GM19397 (cell line): ENCODE measurements around the gene PARD6G.
"Not testable (repeated sequence)": the region's sequence is repeated elsewhere in the genome, so short reads cannot be mapped to it uniquely, and the experiment has no call there.

Experiments used
- ATAC-seq: cut with Tn5 transposase; IDR thresholded peaks from one replicate; pipeline ENCODE4 v1.9.1; 2021; ENCODE audit warnings: mild to moderate bottlenecking, moderate library complexity; ENCODE audit not compliant: unreplicated experiment

Gene PARD6G, protein sequence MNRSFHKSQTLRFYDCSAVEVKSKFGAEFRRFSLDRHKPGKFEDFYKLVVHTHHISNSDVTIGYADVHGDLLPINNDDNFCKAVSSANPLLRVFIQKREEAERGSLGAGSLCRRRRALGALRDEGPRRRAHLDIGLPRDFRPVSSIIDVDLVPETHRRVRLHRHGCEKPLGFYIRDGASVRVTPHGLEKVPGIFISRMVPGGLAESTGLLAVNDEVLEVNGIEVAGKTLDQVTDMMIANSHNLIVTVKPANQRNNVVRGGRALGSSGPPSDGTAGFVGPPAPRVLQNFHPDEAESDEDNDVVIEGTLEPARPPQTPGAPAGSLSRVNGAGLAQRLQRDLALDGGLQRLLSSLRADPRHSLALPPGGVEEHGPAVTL

DNA sequence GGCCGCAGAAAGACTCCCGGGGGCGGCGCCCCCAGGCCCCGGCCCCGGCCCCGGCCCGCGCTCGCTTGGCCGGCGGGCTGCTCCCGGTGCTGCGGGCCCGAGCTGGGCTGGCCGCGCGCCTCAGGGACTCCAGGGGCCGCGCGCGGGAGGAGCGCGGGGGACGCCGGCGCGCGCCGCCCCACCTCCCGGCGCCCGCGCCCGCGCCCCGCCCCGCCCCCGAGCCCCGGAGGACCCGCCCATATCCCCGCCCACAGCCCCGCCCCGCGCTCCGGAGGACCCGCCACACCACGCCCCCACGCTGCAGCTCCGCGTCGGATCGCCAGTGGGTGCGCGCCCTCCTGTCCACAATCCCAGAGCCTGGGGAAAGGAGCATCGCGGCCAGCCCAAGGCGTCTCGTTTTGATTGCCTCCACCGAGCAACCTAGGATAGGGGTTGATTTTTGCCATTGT lies at the start of gene PARD6G:
Gene PARD6G (minus strand): TSS at position 122 of the 449 bp plus-strand sequence. CDS start 166 bp downstream, outside the sequence.
- peak; percentile 67 for ATAC-seq

DNA sequence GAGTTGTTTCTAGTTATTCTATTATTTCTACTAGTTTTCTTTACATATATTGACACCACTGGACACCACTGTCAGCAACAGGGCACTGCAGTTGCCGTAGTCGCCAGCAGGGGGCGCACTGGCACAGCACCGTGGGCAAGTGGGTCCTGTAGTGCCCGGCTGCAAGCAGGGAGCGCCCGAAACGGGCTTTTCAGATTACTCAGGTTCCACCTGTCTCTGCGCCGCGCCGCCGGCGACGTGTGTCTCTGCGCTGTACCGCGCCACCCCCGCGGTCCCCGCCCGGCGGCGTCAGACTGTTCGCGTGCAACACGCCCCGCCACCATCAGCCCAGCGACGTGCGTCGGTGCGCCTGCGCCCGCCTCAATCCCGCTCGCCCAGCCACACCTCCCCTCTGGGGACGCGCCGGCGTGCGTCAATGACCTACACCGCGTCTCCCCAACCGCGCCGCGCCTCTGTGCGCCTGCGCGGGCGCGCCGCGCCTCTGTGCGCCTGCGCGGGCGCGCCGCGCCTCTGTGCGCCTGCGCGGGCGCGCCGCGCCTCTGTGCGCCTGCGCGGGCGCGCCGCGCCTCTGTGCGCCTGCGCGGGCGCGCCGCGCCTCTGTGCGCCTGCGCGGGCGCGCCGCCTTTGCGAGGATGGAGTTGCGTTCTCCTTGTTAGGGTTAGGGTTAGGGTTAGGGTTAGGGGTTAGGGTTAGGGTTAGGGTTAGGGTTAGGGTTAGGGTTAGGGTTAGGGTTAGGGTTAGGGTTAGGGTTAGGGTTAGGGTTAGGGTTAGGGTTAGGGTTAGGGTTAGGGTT lies 15.1 kb upstream of the PARD6G start:
- not testable (repeated sequence) for ATAC-seq

DNA sequence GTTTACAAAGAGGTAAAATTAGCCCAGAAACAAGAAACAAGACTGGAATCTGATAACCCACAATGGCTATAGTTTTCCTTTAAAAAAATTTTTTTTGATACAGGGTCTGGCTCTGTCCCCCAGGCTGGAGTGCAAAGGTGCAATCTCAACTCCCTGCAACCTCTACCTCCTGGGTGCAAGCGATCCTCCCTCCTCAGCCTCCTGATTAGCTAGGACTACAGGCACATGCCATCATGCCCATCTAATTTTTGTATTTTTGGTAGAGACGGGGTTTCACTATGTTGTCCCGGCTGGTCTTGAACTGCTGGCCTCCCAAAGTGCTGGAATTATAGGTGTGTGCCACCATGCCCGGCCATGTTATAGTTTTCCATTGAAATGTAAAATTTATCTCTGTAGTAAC lies 12.3 kb upstream of the PARD6G start:
- ATAC-seq, result no peak

DNA sequence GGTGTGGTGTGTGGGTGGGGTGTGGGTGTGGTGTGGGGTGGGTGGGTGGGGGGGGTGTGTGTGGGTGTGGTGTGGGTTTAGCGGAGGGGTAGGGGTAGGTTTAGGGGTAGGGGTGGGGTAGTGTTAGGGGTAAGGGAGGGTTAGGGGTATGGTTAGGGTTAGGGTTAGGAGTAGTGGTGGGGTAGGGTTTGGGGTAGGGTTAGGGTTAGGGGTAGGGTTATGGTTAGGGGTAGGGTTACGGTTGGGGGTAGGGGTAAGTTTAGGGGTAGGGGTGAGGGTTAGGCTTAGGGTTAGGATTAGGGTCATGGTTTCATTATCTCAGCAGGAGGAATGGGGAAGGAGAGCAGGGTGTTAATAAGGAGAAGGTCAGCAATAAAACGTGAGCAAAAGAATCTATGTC lies 11.3 kb upstream of the PARD6G start:
- ATAC-seq, result no peak

DNA sequence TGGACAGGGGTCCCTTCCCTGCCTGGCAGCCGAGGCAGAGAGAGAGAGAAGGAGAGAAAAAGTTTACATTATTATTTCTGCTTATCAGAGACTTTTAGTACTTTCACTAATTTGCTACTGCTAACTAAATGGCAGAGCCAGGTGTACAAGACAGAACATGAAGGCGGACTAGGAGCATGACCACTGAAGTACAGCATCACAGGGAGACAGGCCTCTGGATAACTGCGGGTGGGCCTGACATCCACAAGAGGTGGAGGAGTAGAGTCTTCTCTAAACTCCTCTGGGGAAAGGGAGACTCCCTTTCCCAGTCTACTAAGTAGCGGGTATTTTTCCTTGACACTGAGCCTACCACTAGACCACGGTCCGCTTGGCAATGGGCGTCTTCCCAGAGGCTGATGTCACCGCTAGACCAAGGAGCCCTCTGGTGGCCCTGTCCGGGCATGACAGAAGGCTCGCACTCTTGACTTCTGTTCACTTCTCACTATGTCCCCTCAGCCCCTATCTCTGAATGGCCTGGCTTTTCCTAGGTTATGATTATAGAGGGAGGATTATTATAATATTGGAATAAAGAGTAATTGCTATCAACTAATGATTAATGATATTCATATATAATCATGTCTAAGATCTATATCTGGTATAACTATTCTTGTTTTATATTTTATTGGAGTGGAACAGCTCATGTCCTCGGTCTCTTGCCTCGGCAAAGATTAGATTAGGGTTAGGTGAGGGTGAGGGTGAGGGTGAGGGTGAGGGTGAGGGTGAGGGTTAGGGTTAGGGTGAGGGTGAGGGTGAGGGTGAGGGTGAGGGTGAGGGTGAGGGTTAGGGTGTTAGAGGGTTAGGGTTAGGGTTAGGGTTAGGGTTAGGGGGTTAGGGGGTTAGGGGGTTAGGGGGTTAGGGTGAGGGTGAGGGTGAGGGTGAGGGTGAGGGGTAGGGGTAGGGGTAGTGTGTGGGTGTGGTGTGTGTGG lies 10.5 kb upstream of the PARD6G start:
- not testable (repeated sequence) for ATAC-seq

DNA sequence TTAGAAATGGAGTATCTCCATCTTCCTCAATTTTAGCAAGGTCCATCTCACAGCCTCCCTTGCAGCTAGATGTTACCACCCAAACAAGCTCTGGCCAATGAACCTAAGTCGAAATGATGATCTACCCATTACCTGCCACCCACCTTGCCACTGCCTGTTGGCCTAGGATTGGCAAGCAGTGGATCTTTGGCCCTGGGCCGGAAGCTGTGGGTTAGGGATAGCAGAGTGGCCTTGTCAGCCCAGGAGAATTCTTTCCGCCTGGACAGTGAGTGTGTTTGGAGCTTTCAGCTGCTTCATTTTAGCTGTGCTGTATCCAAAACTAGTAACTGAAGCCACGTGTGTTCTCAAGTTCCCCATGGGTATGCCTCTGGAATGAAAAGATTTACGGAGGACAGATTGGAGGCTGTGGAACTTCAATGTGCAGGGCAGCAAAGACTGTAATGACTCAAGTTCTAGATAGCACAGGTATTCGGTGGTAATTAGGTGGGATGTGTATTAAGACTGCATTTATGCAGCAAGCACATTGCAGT lies 7.7 kb upstream of the PARD6G start:
- ATAC-seq, result no peak

DNA sequence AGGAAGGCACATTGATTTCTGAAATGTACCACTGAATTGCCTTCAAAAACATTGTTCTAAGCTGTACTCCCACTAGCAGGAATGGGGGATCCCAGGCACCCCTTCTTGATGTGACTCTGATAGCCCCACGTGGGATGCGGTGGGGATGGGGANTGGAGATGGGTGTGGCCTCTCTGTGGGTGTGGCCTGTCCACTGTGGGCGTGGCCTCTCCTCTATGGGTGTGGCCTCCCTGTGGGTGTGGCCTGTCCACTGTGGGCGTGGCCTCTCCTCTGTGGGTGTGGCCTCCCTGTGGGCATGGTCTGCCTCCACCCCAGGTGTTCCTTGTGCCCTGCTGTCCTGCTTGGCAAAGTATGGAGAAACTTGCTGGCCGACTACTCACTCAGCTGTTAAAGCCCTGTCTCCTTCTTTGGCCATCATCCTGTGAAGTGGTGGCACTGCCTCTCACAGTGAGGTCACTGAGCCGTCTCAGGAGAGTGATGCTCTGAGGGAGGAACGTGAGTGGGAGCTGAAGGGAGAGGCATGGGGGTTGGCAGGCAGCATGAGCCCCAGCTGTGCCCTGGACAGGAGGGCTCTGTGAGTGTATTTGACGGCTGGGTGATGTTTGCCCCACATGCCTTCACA lies 6.7 kb upstream of the PARD6G start:
- no peak for ATAC-seq

DNA sequence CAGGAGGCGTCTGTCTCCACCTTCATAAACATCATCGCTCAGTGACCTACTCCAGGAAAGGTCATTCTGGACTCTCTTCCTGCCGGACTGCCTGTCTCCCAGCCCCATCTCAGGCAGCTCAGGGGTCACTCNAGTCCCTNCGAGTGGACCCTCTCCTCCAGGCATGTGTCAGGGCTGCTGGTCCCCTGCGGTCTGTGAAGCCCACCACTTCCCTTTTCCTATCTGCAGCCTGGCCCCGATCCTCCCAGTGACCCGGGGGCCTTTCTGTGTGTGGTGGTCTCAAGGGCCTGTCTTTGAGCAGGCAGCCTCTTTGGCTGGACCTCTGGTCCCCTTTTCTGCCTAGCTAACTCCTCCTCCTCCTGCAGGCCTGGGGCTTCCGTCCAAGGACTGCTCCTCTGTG lies 5.9 kb upstream of the PARD6G start:
- no peak for ATAC-seq

DNA sequence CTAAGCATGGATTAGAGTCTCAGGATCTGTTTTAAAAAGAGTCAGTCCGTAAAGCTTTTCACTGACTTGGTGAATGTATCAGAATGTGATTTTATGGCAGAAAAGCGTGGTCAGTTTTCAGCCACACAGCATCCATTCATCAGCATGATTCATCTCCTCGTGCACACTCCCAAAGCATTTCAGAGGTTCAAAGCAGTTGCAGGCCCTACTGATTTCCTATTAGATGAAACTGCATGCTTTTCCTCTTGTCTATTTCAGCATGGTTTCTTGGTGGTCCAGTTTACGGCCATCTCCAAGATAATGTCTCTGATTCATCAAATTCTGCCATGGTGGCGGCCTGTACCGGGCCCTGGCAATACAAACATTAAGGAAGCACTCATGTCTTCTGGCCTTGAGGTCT lies 4.8 kb upstream of the PARD6G start:
- no peak for ATAC-seq

DNA sequence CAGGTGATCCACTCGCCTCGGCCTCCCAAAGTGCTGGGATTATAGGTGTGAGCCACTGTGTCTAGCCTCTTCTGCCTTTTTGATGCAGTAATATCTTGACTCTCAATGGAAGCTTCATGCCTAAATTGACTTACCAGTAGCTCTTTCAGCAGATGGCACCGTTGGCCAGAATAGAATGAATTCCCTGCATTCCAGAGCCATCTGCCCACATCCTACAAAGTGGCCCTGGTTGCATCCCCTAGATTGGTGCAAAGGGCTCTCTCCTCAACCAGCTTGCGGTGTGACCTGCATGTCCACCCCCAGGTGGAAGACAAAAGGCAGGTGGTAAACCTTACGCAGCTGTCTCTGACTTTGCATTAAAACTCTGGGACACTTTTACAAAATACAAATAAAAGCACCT lies 4.4 kb upstream of the PARD6G start:
- ATAC-seq, result no peak

DNA sequence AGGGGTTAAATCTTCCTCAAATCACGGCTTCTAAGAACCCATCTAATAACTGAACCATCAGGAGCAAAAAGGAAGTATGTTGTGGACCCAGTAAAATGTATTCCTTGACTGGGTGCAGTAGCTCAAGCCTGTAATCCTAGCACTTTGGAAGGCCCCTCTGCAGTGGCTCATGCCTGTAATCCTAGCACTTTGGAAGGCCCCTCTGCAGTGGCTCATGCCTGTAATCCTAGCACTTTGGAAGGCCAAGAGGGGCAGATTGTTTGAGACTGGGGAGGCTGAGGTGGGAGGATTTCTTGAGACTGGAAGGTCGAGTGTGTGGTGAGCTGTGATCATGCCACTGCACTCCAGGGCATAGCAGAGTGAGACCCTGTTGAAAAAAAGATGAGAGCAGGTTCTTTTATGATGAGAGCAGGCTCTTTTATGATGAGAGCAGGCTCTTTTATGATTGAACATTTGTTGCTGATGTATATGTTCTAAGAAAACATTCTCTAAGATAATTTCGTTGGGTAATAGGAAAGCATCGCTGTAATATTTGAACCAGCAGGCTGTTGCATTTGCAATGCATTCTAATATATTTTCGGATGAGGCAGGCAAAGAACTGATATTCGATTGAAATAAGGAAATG lies 3.5 kb upstream of the PARD6G start:
- no peak for ATAC-seq

DNA sequence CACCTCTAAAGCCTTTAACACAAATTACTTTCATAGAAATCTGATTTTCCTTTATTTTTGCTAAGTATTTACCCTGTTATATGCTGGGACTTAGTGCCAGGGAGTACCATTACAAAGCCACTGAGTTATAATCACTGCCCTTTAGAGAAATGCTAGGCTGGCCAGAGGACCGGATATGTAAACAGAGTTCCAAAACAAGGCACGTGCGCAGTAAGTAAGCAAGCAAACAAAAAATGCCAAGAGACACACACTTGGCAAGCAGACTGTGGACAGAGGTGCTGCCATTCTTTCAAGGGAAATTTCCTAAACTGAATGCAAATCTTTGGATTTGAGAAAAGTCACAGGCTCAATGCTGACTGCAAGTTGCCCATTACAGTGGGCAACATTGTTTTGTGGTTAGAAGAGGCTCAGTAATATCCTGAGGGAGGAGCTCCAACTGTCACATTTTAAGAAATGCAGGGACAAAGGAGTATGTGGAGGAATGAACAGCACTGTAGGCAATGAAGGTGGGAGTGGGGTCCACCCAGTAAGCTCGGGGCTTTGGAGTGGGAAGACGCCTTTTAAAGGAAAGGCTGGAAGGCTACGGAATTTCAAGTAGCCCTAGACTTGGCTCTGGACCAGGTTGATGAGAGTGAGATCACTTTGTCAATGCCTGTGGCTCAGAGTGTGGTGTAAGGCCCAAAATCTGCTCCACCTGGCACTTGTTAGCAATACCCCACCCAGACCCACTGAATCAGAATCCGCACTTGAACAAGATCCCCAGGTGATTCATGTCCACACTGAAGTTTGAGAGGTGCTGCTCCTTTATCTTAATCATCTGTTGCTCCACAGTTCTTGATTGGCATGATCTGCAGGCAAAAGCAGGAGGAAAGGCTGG lies 2.1 kb upstream of the PARD6G start:
- ATAC-seq, result no peak

DNA sequence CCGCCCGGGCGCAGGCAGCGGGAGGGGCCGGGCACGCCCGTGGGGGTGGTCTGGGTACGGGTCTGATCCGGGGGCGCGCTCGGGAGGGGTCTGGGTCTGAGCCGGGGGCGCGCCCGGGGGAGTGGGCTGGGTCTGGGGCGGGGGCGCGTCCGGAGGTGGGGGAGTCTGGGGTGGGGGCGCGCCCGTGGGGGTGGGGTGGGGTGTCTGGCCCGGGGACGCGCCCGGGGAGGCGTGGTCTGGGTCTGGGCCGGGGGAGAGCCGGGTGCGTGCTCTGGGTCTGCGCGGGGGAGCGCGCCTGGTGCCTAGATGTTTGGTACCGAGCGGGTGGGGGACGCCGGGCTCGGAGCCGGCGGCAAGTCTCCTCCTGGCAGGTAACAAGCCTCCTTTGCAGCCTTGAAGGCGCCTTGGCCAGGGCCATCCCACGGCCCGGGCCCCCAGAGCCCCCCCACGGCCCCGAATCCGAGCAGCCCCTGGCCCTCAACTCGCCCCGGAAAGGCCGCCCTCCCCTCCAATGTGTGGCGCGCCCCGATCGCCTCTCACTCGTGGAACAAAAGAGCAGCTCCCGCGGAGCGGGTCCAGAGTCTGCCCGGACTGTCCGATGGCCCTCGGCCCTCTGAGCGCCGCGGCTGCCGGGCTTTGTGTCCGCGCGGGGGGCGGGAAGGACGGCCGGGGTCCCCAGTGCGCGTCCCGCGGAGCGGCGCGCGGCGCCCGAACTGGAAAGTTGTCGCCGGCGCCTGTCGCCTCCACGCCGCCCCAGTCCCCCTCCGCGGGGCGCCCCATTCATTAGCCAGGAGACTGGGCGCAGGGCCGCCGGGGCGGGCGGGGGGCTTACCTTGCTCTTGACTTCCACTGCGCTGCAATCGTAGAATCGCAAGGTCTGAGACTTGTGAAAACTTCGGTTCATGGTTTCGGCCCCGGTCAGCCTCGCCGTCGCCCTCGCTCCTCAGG lies 595 bp downstream of the PARD6G start:
- peak; percentile 29 for ATAC-seq

DNA sequence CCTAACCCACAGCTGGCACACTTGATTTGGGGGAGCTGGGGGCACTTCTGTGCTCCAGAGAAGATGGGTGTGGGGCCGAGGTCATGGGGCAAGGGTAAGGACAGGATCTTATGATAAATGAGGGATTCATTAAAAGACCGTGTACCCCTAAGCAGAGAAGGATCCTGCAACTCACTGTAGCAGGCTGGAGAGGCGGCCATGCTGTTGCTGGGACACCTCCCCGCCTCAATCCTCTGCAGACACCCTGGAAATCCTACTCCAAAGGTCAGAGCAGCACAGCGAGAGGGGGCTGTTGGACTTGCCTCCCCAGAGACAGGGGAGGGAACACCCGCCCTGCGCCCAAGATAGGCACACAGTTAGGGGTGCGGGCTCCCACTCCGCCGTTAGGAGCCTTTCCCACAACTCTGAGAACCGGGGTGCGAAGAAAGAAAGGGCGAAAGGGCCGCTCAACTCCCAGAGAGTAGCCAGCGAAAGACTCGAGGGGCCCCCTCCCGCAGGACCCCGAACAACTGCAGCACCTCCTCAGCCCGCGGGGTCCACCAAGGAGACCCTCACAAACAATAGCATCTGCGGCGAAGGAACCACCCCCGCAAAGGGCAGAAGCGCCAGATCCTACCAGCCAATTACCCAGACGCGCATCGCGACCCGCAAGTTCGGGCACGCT lies 1.4 kb downstream of the PARD6G start:
- no peak for ATAC-seq

DNA sequence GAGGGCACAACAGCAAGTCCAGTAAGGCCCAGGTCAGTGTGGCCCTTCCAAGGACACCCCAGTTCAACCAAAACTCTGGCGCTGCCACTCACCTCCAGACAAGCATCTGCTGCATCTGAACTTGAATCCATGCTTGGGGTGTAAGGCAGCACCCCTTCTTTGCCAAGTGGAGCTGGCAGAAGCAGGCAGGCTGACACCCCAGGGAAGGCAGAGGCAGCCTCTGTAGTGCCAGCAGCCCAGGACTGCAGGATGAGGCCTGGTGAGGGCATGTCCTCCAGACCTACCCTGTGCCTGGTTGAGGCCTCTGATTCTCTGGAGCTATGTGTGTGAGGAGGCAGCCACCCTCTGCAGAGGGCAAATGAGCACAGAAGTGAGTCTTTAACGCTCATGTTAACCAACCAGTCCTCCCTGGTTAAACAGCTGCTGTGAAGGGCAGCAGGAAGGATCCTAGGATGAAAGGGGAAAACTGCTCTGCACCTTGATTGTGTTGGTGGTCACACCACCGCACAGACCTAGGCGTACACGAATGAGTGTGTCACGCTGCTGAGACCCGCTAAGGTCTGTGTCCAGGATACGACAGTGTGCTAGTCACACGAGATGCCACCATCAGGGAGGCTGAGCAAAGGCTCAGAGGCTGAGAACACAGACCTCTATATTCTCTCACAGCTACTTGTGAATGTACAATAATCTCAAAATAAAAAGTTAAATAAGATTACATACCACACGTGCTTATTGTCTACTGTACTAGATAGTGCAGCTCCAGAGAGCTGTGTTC lies 2.2 kb downstream of the PARD6G start:
- no peak for ATAC-seq

DNA sequence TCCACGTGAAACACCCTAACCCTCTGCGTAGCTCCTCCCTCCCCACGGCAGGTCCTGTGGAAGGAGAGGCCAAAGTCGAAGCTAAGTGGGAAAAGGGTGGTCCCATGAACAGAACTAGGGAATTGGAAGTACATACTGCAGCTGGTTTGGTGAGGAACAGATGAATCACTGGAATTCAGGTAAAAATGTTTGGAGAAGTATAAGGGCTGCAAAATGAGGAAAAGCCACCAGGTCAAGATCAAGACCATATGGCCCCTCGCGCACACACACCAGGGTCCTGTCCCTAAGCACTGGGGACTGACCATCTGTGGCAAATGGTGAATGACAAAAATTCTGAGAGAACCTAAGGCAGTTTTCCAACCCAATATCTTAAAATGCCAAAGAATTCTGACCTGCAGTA lies 3.1 kb downstream of the PARD6G start:
- no peak for ATAC-seq
